K562 (cell line): Measurements from ENCODE around the gene NHLH1. TPM values are rescaled to one million over a fixed set of nuclear protein-coding genes. Genes with fewer than 3 reads are reported as not detected.

ENCODE experiments used
- ARID1B ChIP-seq: fragments of 450-650 bp; IDR thresholded peaks from 2 replicates; pipeline ENCODE4 v1.6.1; 2016; ENCODE audit warnings: antibody characterized with exemption, mild to moderate bottlenecking, inconsistent platforms
- BHLHE40 ChIP-seq: IDR thresholded peaks from 2 replicates; pipeline ENCODE4 v1.6.1; 2011; ENCODE audit warnings: low read length, improper control_type of control experiment
- DIDO1 ChIP-seq: fragments of 450-650 bp; IDR thresholded peaks from 2 replicates; pipeline ENCODE4 v1.6.1; 2016; ENCODE audit warnings: low read depth, missing biosample characterization, missing genetic modification characterization
- DPF2 ChIP-seq: fragments of 450-650 bp; IDR thresholded peaks from 2 replicates; pipeline ENCODE4 v1.6.1; 2016
- FOXK2 ChIP-seq, 2 experiments: fragments of 450-650 bp; IDR thresholded peaks in 1 of 2; conservative IDR thresholded peaks in 1 of 2; 2 replicates each; pipeline ENCODE4 v1.6.1; 2016; ENCODE audit warnings: low read depth in 2 of 2, mild to moderate bottlenecking in 1 of 2
- HDAC3 ChIP-seq: fragments of 450-650 bp; IDR thresholded peaks from 2 replicates; pipeline ENCODE4 v1.6.1; 2018; ENCODE audit warnings: borderline replicate concordance, mild to moderate bottlenecking, moderate library complexity; ENCODE audit not compliant: partially characterized antibody
- KLF16 ChIP-seq: IDR thresholded peaks from 2 replicates; pipeline ENCODE4 v1.6.1; 2016; ENCODE audit warnings: antibody characterized with exemption
- NCOA6 ChIP-seq: fragments of 450-650 bp; IDR thresholded peaks from 2 replicates; pipeline ENCODE4 v1.6.1; 2017; ENCODE audit warnings: mild to moderate bottlenecking
- NR2C2 ChIP-seq, 2 experiments: fragments of 200-800 bp in 1 of 2; sonication (Bioruptor generic) in 1 of 2; sonication (generic) in 1 of 2; formaldehyde crosslinking in 1 of 2; IDR thresholded peaks; 2 replicates each; pipeline versions ENCODE4 v1.6.1 to v1.8.0; 2016 to 2022; ENCODE audit warnings: mild to moderate bottlenecking in 1 of 2, missing compliant biosample characterization in 1 of 2, missing genetic modification characterization in 1 of 2, missing genetic modification reagents in 1 of 2
- TCF7L2 ChIP-seq: fragments of 150-350 bp; IDR thresholded peaks from 2 replicates; pipeline ENCODE4 v1.6.1; 2016; ENCODE audit warnings: low read depth, mild to moderate bottlenecking, low read length, moderate library complexity
- TRIM24 ChIP-seq, 2 experiments: fragments of 450-650 bp; IDR thresholded peaks; 2 replicates each; pipeline ENCODE4 v1.6.1; 2016
- polyA plus RNA-seq, 8 experiments: library from polyadenylated mRNA; depleted of rRNA in 4 of 8; stranded (reverse) in 5 of 8; unstranded in 3 of 8; fragments of >200 nt; fragmentation: Nextera tagmentation in 2 of 8; fragmentation: Illumina TruSeq in 1 of 8; extraction: Ambion mirVana in 2 of 8; extraction: Trizol in 1 of 8; gene quantifications; 2 replicates each; pipeline versions ENCODE4 v1.2.1 to v1.2.3, GENCODE V29; 2011 to 2014; ENCODE audit warnings: inconsistent platforms in 1 of 8, missing spikeins in 1 of 8
- total RNA-seq, 7 experiments: library from RNA; depleted of rRNA in 6 of 7; stranded (reverse); fragments of >200 nt in 6 of 7; fragmentation: Illumina TruSeq in 2 of 7; extraction: Trizol in 2 of 7; gene quantifications; 2 replicates each; pipeline versions ENCODE4 v1.2.1 to v1.2.3, GENCODE V29; 2011 to 2021; ENCODE audit warnings: low replicate concordance in 1 of 7
- TF ChIP-seq, protein P1 (sequence below): fragments of 250-450 bp; sonication (Bioruptor Pico); IDR thresholded peaks from 2 replicates; pipeline ENCODE4 v1.4.0; 2020; ENCODE audit warnings: mild to moderate bottlenecking, moderate library complexity
- TF ChIP-seq, protein P2 (sequence below): fragments of 250-450 bp; sonication (Bioruptor Pico); IDR thresholded peaks from 2 replicates; pipeline ENCODE4 v1.5.0; 2020; ENCODE audit warnings: mild to moderate bottlenecking, borderline replicate concordance
- TF ChIP-seq, protein P3 (sequence below): sonication (generic); formaldehyde crosslinking; IDR thresholded peaks from 2 replicates; pipeline ENCODE4 v1.9.0; 2022; ENCODE audit warnings: mild to moderate bottlenecking, missing genetic modification reagents
- TF ChIP-seq, protein P4 (sequence below): sonication (generic); formaldehyde crosslinking; IDR thresholded peaks from 2 replicates; pipeline ENCODE4 v1.8.0; 2022; ENCODE audit warnings: missing genetic modification reagents, mild to moderate bottlenecking, moderate library complexity, borderline replicate concordance

The NHLH1 gene
- total and polyA plus RNA-seq, 9 of the 15 experiments (the other 6 are each of a cell fraction or from before 2014, with no cell fraction given) = 0.09 to 1.3 (median 0.35) TPM; not detected in 1

DNA sequence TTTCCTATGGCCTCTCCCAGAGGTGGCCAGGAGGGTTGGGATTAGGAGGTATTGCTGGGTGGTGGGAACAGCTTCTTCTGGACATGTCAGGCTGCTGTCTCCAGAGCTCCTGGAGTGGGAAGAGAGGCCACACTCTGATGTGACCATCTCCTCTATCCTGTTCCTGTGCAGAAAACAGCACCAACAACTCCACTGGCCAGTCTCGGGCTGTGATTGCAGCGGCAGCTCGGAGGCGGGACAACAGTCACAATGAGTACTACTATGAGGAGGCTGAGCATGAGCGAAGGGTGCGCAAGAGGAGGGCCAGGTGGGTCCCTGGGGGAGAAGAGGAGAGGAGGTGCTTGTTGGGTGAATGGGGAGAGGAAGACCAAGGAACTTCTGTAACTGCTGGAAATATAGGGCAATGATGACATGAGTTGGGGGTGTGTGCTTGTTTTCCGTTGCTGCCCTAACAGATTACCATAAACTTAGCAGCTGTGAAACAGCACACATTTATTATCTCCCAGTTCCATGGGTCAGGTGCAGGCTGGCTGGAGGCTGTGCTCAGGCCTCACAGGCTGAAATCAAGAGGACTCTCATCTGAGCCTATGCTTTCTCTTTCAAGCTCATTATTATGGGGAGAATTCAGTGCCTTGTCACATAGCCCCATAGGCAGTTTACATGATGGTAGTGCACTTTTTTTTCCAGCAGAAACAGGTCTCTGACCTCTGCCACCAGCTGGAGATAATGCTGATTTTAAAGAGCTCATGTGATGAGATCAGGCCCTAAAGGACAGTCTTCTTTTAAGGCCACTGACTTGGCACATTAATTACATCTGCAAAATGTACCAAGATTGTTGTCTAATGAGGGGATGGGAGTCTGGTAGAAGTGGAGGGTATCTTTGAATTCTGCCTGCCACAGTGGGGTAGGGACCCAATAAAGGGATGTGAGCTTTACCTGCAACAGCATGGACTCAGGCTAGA is 54.3 kb downstream of the NHLH1 start (continued):
- TF ChIP-seq, protein P1, sequence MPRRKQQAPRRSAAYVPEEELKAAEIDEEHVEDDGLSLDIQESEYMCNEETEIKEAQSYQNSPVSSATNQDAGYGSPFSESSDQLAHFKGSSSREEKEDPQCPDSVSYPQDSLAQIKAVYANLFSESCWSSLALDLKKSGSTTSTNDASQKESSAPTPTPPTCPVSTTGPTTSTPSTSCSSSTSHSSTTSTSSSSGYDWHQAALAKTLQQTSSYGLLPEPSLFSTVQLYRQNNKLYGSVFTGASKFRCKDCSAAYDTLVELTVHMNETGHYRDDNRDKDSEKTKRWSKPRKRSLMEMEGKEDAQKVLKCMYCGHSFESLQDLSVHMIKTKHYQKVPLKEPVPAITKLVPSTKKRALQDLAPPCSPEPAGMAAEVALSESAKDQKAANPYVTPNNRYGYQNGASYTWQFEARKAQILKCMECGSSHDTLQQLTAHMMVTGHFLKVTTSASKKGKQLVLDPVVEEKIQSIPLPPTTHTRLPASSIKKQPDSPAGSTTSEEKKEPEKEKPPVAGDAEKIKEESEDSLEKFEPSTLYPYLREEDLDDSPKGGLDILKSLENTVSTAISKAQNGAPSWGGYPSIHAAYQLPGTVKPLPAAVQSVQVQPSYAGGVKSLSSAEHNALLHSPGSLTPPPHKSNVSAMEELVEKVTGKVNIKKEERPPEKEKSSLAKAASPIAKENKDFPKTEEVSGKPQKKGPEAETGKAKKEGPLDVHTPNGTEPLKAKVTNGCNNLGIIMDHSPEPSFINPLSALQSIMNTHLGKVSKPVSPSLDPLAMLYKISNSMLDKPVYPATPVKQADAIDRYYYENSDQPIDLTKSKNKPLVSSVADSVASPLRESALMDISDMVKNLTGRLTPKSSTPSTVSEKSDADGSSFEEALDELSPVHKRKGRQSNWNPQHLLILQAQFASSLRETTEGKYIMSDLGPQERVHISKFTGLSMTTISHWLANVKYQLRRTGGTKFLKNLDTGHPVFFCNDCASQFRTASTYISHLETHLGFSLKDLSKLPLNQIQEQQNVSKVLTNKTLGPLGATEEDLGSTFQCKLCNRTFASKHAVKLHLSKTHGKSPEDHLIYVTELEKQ = no peak
- peak; percentile 85 to 89; a peak in 3 of 4 replicates for TF ChIP-seq TRIM24 (IDR thresholded peaks at IDR 0.05)
- TF ChIP-seq, protein P2, sequence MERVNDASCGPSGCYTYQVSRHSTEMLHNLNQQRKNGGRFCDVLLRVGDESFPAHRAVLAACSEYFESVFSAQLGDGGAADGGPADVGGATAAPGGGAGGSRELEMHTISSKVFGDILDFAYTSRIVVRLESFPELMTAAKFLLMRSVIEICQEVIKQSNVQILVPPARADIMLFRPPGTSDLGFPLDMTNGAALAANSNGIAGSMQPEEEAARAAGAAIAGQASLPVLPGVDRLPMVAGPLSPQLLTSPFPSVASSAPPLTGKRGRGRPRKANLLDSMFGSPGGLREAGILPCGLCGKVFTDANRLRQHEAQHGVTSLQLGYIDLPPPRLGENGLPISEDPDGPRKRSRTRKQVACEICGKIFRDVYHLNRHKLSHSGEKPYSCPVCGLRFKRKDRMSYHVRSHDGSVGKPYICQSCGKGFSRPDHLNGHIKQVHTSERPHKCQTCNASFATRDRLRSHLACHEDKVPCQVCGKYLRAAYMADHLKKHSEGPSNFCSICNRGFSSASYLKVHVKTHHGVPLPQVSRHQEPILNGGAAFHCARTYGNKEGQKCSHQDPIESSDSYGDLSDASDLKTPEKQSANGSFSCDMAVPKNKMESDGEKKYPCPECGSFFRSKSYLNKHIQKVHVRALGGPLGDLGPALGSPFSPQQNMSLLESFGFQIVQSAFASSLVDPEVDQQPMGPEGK (CRISPR knock-in tag) = no peak
- TF ChIP-seq DIDO1 (tag) = no peak
- peak in 1 of 2 experiments; percentile 58; a peak in 1 of 4 replicates for TF ChIP-seq FOXK2 (conservative IDR thresholded peaks at IDR 0.05 in 1 of 2, IDR thresholded peaks at IDR 0.05 in 1 of 2; ENCODE audit: low read depth in 2 of 2)
- TF ChIP-seq DPF2 = 0 out of 2 replicates have a peak, but pooled peaks have one; percentile 33
- TF ChIP-seq, protein P3, sequence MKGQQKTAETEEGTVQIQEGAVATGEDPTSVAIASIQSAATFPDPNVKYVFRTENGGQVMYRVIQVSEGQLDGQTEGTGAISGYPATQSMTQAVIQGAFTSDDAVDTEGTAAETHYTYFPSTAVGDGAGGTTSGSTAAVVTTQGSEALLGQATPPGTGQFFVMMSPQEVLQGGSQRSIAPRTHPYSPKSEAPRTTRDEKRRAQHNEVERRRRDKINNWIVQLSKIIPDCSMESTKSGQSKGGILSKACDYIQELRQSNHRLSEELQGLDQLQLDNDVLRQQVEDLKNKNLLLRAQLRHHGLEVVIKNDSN = 0 out of 2 replicates have a peak, but pooled peaks have one; percentile 30
- TF ChIP-seq NR2C2 (CRISPR knock-in tag; IDR thresholded peaks at IDR 0.05) = no peak
- peak; percentile 30; the same call in 1 of the 2 replicates for TF ChIP-seq NR2C2 (tag; IDR thresholded peaks at IDR 0.05)
- TF ChIP-seq NCOA6 = no peak
- no peak for TF ChIP-seq KLF16
- TF ChIP-seq, protein P4, sequence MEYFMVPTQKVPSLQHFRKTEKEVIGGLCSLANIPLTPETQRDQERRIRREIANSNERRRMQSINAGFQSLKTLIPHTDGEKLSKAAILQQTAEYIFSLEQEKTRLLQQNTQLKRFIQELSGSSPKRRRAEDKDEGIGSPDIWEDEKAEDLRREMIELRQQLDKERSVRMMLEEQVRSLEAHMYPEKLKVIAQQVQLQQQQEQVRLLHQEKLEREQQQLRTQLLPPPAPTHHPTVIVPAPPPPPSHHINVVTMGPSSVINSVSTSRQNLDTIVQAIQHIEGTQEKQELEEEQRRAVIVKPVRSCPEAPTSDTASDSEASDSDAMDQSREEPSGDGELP = peak; percentile 81
- peak; percentile 78 for TF ChIP-seq ARID1B
- peak; percentile 87 for TF ChIP-seq BHLHE40
- TF ChIP-seq HDAC3 = no peak
- TF ChIP-seq TCF7L2 = no peak
- TF ChIP-seq, all 486 proteins: peak for 36
